ENCODE data around the gene MTX3.

DNA sequence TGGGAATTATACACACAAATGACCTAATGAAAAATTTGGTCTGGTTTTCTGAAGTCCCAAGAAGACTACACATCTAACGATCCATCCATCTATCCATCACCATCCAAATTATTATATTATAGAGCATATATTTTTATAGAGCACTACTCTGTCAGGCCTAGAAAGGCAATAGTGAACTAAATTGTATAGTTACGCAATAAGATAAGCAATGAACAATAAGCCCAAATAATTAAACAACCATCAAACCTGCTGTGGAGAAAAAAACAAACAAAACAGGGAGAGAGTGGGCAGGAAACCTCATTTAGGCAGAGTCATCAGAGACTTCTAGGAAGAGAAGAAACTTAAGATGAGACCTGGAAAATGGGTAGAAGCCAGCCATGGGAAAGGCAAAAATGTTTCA lies 59.7 kb downstream of the MTX3 start:
- TF ChIP-seq ZNF274 (IDR thresholded peaks at IDR 0.05; ENCODE audit: low read length) (no peak), ZNF274 (tag by site-specific recombination; IDR thresholded peaks at IDR 0.05; ENCODE audit: borderline replicate concordance) (no peak), ZNF10 (tag by site-specific recombination; IDR thresholded peaks at IDR 0.05) (no peak), ZNF16 (tag by site-specific recombination; IDR thresholded peaks at IDR 0.05; ENCODE audit: low read depth) (no peak), ZFP37 (tag by site-specific recombination; IDR thresholded peaks at IDR 0.05) (no peak)
- TF ChIP-seq, protein P1, sequence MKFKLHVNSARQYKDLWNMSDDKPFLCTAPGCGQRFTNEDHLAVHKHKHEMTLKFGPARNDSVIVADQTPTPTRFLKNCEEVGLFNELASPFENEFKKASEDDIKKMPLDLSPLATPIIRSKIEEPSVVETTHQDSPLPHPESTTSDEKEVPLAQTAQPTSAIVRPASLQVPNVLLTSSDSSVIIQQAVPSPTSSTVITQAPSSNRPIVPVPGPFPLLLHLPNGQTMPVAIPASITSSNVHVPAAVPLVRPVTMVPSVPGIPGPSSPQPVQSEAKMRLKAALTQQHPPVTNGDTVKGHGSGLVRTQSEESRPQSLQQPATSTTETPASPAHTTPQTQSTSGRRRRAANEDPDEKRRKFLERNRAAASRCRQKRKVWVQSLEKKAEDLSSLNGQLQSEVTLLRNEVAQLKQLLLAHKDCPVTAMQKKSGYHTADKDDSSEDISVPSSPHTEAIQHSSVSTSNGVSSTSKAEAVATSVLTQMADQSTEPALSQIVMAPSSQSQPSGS (tag by site-specific recombination; IDR thresholded peaks at IDR 0.05; ENCODE audit: low read depth): no peak
- TF ChIP-seq, protein P2, sequence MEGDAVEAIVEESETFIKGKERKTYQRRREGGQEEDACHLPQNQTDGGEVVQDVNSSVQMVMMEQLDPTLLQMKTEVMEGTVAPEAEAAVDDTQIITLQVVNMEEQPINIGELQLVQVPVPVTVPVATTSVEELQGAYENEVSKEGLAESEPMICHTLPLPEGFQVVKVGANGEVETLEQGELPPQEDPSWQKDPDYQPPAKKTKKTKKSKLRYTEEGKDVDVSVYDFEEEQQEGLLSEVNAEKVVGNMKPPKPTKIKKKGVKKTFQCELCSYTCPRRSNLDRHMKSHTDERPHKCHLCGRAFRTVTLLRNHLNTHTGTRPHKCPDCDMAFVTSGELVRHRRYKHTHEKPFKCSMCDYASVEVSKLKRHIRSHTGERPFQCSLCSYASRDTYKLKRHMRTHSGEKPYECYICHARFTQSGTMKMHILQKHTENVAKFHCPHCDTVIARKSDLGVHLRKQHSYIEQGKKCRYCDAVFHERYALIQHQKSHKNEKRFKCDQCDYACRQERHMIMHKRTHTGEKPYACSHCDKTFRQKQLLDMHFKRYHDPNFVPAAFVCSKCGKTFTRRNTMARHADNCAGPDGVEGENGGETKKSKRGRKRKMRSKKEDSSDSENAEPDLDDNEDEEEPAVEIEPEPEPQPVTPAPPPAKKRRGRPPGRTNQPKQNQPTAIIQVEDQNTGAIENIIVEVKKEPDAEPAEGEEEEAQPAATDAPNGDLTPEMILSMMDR (tag by site-specific recombination; IDR thresholded peaks at IDR 0.05): no peak
